Muscle of leg (tissue), 11 donors: Measurements from ENCODE around the gene TMEM140. TPM values are rescaled to one million over a fixed set of nuclear protein-coding genes. Genes with fewer than 3 reads are reported as not detected.
A peak's percentile ranks its signal among the peaks of the same experiment; 100 is the strongest.

Source experiments
- DNase-seq: peaks from one replicate; pipeline ENCODE4 v3.0.0; 2013
- H3K27ac ChIP-seq: one replicate; pipeline ENCODE4 v1.5.1; 2013; ENCODE audit warnings: mild to moderate bottlenecking, low read length, control low read depth
- H3K27me3 ChIP-seq: one replicate; pipeline ENCODE4 v1.6.1; 2013; ENCODE audit warnings: low read length; ENCODE audit not compliant: control insufficient read depth, insufficient read depth
- H3K36me3 ChIP-seq: one replicate; pipeline ENCODE4 v1.6.1; 2013; ENCODE audit warnings: low read length; ENCODE audit not compliant: control insufficient read depth, insufficient read depth
- H3K4me1 ChIP-seq: one replicate; pipeline ENCODE4 v1.6.1; 2013; ENCODE audit warnings: low read length; ENCODE audit not compliant: control insufficient read depth, insufficient read depth
- H3K4me3 ChIP-seq: one replicate; pipeline ENCODE4 v1.5.1; 2013; ENCODE audit warnings: low read length, control low read depth
- H3K9me3 ChIP-seq: replicated peaks from 2 replicates; pipeline ENCODE4 v1.6.1; 2013; ENCODE audit warnings: low read depth, low read length; ENCODE audit not compliant: control insufficient read depth
- WGBS: methylation state at CpG from one replicate; pipeline ENCODE4 v1.1.5; 2013; ENCODE audit warnings: missing lambda C conversion rate; ENCODE audit not compliant: insufficient coverage; 5-methylcytosine and 5-hydroxymethylcytosine counted together
- polyA plus RNA-seq, 8 donors: library from polyadenylated mRNA; unstranded; fragments of 120-200 nt; gene quantifications; one replicate each; pipeline versions ENCODE4 v1.2.1 to v1.2.3, GENCODE V29; 2013; ENCODE audit warnings: inconsistent platforms in 1 of 8, low replicate concordance in 1 of 8; ENCODE audit not compliant: insufficient read length in 8 of 8, insufficient read depth in 1 of 8
- total RNA-seq: library from RNA; stranded (reverse); fragments of 120-200 nt; gene quantifications from one replicate; pipeline ENCODE4 v1.2.4, GENCODE V29; 2013

The TMEM140 gene
- total and polyA plus RNA-seq, 9 donors: 1.3 to 12.5 (median 10.4) TPM

DNA sequence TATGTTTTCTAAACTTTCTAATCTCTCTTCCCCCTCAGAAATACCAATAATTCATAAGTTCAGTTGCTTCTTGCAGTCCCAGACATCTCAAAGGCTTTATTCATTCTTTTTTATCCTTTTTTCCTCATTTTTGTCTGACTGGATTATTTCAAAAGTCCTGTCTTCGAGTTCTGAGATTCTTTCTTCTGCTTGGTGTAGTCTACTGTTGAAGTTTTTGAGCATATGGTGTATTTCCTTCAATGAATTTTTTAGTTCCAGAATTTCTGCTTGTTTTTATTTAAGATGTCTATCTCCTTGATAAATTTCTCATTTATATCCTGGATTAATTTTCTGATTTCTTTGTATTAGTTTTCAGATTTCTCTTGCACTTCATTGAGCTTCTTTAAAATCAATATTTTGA, 8.4 kb downstream of the TMEM140 start:
- H3K4me3 ChIP-seq: no peak overlapping the region
- H3K36me3 ChIP-seq: no peaks in the 10 kb centered on the region
- no peak overlapping the region for H3K27ac ChIP-seq
- no peaks in the 10 kb centered on the region for H3K27me3 ChIP-seq
- WGBS: no CpG with 5 or more reads among the region's 1 CpG
- DNase-seq: no peak
- H3K4me1 ChIP-seq: peaks cover 26% of the 10 kb centered on the region
- peaks cover 28% of the 10 kb centered on the region for H3K9me3 ChIP-seq

DNA sequence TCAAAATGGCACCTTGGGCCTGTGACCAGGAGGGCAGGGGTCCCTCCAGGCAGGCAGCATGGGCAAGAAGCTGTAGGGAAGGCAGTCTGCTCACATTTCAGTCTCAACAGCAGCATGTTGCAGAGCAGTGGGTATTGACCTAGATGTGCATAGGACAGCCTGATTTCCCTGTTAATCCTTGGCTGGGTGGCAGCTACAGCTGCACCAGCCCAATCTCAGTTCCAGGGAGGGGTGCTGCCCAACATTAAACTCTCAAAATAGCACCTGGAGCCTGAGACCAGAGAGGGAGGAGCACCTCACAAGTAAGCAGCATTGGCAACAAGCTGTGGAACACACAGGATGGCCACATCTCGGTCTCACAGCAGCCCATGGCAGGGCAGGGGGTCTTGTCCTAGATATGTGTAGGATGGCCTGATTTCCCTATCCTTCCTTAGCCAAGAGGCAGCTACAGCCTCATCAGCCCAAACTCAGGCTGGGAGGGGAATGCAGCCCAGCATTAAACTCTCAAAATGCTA, 10.3 kb downstream of the TMEM140 start:
- H3K36me3 ChIP-seq: peaks cover 5% of the 10 kb centered on the region
- H3K4me1 ChIP-seq: peaks cover 33% of the 10 kb centered on the region
- peaks cover 32% of the 10 kb centered on the region for H3K9me3 ChIP-seq
- no peak overlapping the region for H3K4me3 ChIP-seq
- no CpG with 5 or more reads among the region's 1 CpG for WGBS
- no peaks in the 10 kb centered on the region for H3K27me3 ChIP-seq
- DNase-seq: no peak
- no peak overlapping the region for H3K27ac ChIP-seq

DNA sequence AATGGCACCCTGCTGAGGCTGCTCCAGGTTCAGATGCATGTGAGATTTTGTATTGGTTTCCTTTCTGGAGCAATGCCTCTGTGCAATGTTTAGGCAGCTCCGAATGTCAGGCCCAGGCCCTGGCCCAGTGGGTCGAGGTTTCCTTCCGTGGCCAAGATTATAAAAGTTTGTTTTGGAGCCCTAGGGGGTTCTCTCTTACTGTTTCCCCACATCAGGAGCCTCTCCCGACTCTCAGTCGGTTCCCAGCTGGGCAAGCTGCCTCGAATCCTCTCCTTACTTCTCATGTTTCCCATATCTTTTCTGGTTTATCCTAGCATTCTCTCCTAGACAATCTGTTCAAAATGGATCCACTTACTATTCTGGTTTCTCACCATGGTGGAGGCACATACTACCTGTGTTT, 11.0 kb downstream of the TMEM140 start:
- WGBS: 61% methylated on average over 3 of the region's 6 CpGs
- Histone ChIP-seq H3K4me1 (peaks cover 33% of the 10 kb centered on the region), H3K9me3 (peaks cover 29% of the 10 kb centered on the region), H3K27ac (peak overlapping the region; percentile 52), H3K36me3 (peaks cover 8% of the 10 kb centered on the region), H3K27me3 (no peaks in the 10 kb centered on the region), H3K4me3 (no peak overlapping the region)
- no peak for DNase-seq

GRCh38 chr7:135159359-135160085, 11.7 kb downstream of the TMEM140 start:
- peak overlapping the region; percentile 76 for H3K27ac ChIP-seq
- H3K9me3 ChIP-seq: peaks cover 29% of the 10 kb centered on the region
- WGBS: 86% methylated on average over 1 of the region's 2 CpGs
- DNase-seq: no peak
- H3K27me3 ChIP-seq: no peaks in the 10 kb centered on the region
- peaks cover 14% of the 10 kb centered on the region for H3K36me3 ChIP-seq
- H3K4me1 ChIP-seq: peaks cover 37% of the 10 kb centered on the region
- no peak overlapping the region for H3K4me3 ChIP-seq

GRCh38 chr7:135160098-135160857, 12.4 kb downstream of the TMEM140 start:
- H3K9me3 ChIP-seq: peaks cover 27% of the 10 kb centered on the region
- peak overlapping the region; percentile 76 for H3K27ac ChIP-seq
- WGBS: 83% methylated on average over 1 of the region's 5 CpGs
- no peaks in the 10 kb centered on the region for H3K27me3 ChIP-seq
- DNase-seq: peak; percentile 48
- H3K36me3 ChIP-seq: peaks cover 22% of the 10 kb centered on the region
- peaks cover 42% of the 10 kb centered on the region for H3K4me1 ChIP-seq
- H3K4me3 ChIP-seq: no peak overlapping the region

- DNase-seq: peak; percentile 68
- no peak overlapping the region for H3K4me3 ChIP-seq
- H3K9me3 ChIP-seq: peaks cover 19% of the 10 kb centered on the region
- 36% methylated on average over 7 of the region's 9 CpGs for WGBS
- H3K4me1 ChIP-seq: peaks cover 45% of the 10 kb centered on the region
- H3K36me3 ChIP-seq: peaks cover 29% of the 10 kb centered on the region
- H3K27me3 ChIP-seq: no peaks in the 10 kb centered on the region
- H3K27ac ChIP-seq: peak overlapping the region; percentile 76
Measured at GRCh38 chr7:135160858-135161653, 13.2 kb downstream of the TMEM140 start.

GRCh38 chr7:135161669-135162068, 13.8 kb downstream of the TMEM140 start:
- H3K4me1 ChIP-seq: peaks cover 50% of the 10 kb centered on the region

GRCh38 chr7:135162382-135163001, 14.6 kb downstream of the TMEM140 start:
- Histone ChIP-seq H3K4me1 (peaks cover 54% of the 10 kb centered on the region), H3K27me3 (no peaks in the 10 kb centered on the region), H3K36me3 (peaks cover 43% of the 10 kb centered on the region), H3K4me3 (no peak overlapping the region), H3K27ac (no peak overlapping the region), H3K9me3 (peaks cover 6% of the 10 kb centered on the region)
- no CpG with 5 or more reads among the region's 2 CpGs for WGBS
- no peak for DNase-seq

More at GRCh38 chr7:135161669-135162068, 13.8 kb downstream of the TMEM140 start:
- WGBS: 95% methylated on average over 4 of the region's 6 CpGs
- Histone ChIP-seq H3K9me3 (peaks cover 13% of the 10 kb centered on the region), H3K27ac (peak overlapping the region; percentile 76), H3K27me3 (no peaks in the 10 kb centered on the region), H3K36me3 (peaks cover 35% of the 10 kb centered on the region), H3K4me3 (no peak overlapping the region)
- no peak for DNase-seq

DNA sequence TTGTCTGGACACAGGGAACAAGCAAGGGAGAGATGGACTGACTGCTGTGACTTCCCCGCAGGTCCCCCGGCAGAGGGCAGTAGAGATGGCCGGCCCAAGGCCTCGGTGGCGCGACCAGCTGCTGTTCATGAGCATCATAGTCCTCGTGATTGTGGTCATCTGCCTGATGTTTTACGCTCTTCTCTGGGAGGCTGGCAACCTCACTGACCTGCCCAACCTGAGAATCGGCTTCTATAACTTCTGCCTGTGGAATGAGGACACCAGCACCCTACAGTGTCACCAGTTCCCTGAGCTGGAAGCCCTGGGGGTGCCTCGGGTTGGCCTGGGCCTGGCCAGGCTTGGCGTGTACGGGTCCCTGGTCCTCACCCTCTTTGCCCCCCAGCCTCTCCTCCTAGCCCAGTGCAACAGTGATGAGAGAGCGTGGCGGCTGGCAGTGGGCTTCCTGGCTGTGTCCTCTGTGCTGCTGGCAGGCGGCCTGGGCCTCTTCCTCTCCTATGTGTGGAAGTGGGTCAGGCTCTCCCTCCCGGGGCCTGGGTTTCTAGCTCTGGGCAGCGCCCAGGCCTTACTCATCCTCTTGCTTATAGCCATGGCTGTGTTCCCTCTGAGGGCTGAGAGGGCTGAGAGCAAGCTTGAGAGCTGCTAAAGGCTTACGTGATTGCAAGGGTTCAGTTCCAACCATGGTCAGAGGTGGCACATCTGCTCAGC, 16.6 kb downstream of the TMEM140 start:
- 85% methylated on average over 10 of the region's 18 CpGs for WGBS
- H3K27ac ChIP-seq: peak overlapping the region; percentile 21
- no peak overlapping the region for H3K4me3 ChIP-seq
- peaks cover 4% of the 10 kb centered on the region for H3K9me3 ChIP-seq
- DNase-seq: peak; percentile 40
- H3K4me1 ChIP-seq: peaks cover 59% of the 10 kb centered on the region
- peaks cover 58% of the 10 kb centered on the region for H3K36me3 ChIP-seq
- no peaks in the 10 kb centered on the region for H3K27me3 ChIP-seq
